Uterus (tissue), 2 donors: ENCODE results near the gene QPCT.

Experiments
- POLR2A ChIP-seq, 2 donors: fragments of 450-650 bp; IDR thresholded peaks; one replicate each; pipeline ENCODE4 v1.6.1; 2016; ENCODE audit warnings: antibody characterized with exemption in 2 of 2, mild to moderate bottlenecking in 1 of 2, moderate library complexity in 1 of 2
- TF ChIP-seq, protein P1 (sequence below), 4 experiments: fragments of 200-600 bp in 2 of 4; fragments of 450-650 bp in 2 of 4; sonication (generic) in 2 of 4; IDR thresholded peaks; one replicate each; pipeline ENCODE4 v1.5.1; 2016 to 2019; ENCODE audit warnings: antibody characterized with exemption in 4 of 4, mild to moderate bottlenecking in 2 of 4, moderate library complexity in 1 of 4

DNA sequence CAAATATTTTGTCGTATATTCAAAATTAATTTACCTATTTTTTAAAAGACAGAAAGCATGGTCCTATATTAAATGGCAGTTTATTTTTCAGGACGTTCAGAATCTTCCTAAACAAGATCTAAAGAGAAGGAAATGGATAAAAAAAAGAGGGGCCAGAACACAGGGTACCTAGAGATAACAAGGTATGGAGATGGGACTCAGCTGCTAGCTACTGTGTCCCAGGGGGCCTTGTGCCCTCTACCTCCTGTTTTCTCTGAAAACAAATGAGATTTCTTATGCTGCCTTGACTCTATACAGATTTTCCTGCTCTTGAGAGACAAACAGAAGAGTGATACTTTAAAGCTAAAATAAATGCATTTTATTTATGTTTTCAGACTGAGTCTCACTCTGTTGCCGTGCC is 29.1 kb upstream of the QPCT start:
- TF ChIP-seq, protein P1, sequence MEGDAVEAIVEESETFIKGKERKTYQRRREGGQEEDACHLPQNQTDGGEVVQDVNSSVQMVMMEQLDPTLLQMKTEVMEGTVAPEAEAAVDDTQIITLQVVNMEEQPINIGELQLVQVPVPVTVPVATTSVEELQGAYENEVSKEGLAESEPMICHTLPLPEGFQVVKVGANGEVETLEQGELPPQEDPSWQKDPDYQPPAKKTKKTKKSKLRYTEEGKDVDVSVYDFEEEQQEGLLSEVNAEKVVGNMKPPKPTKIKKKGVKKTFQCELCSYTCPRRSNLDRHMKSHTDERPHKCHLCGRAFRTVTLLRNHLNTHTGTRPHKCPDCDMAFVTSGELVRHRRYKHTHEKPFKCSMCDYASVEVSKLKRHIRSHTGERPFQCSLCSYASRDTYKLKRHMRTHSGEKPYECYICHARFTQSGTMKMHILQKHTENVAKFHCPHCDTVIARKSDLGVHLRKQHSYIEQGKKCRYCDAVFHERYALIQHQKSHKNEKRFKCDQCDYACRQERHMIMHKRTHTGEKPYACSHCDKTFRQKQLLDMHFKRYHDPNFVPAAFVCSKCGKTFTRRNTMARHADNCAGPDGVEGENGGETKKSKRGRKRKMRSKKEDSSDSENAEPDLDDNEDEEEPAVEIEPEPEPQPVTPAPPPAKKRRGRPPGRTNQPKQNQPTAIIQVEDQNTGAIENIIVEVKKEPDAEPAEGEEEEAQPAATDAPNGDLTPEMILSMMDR (IDR thresholded peaks at IDR 0.05) = no peak
- TF ChIP-seq POLR2A (IDR thresholded peaks at IDR 0.05) = no peak
